ENCODE measurements around the gene MAPK6. TPM values are rescaled to one million over a fixed set of nuclear protein-coding genes. Genes with fewer than 3 reads are reported as not detected.
A peak's percentile ranks its signal among the peaks of the same experiment; 100 is the strongest.
"Not testable (repeated sequence)": the region's sequence is repeated elsewhere in the genome, so short reads cannot be mapped to it uniquely, and the experiment has no call there.

The MAPK6 gene
- total RNA-seq, result 14.3 TPM

- peak; percentile 95 to 98 (median 95) for DNase-seq (ENCODE audit: low read depth in 2 of 3, low spot score in 2 of 3)
Observed at GRCh38 chr15:52018693-52019393, at the start of gene MAPK6. TSS of gene MAPK6 (plus strand) at chr15:52019219. CDS start at chr15:52046461, 27,242 bp downstream.

DNA sequence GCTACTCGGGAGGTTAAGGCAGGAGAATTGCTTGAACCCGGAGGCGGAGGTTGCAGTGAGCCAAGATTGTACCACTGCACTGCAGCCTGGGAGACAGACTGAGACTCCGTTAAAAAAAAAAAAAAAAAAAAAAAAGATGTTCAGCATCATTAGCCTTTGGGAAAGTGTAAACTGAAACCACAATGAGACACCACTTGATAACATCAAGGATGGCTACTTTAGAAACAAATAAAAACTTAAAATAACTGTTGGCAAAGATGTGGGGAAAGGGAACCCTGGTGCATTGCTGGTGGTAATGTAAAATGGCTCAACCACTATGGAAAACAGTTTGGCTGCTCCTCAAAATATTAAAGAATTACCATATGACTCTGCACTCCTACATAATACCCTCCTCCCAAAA, 49.3 kb upstream of the MAPK6 start:
- no peak for DNase-seq (ENCODE audit: low read depth in 2 of 3, low spot score in 2 of 3)

- DNase-seq (ENCODE audit: low read depth in 2 of 3, low spot score in 2 of 3), result no peak
Observed at GRCh38 chr15:51970132-51970817, 48.7 kb upstream of the MAPK6 start.

- DNase-seq (ENCODE audit: low read depth in 2 of 3, low spot score in 2 of 3), result no peak
Observed at GRCh38 chr15:51971032-51971374, 48.0 kb upstream of the MAPK6 start.

DNA sequence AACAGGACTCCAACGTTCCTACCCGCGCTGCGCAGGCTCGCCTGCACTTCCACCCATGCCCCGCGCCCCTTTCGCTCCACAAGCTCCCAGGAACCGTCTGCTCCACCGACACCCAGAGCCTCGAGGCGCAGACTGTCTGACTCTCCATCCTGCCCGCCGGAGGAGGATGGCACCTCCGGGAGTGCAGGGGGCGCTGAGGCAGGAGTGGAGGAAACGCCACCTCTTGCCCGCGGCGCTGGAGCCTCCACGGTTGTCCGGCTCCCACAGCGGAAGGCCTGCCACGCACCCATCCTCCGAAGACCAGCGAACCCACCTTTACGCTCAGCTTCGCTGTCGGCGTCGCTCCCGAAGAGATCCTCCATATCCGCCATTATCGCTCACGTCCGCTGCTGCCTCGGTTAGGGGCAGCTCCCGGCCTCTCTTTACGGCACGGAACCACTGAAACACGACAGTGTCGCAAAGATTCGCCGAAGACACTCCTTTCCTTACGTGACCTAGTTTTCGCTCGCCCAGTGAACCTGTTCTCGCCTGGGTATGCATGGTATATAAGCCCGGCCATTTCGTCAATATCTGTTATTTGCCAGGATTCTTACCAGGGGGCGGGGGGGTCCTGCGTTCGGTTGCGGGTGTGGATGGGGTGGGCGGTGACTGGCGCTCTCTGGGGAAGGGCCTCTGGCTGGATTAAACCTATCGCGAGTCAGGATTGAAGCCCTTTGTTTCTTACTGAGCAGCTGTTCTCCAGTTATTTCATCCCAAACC, 47.5 kb upstream of the MAPK6 start, which contains the start of gene LEO1:
Gene LEO1, minus strand, starts transcription at position 404 of the 759 bp plus-strand sequence. Its CDS starts 33 bp downstream, at position 371.
- peak; percentile 84 to 98 (median 98) for DNase-seq (ENCODE audit: low read depth in 2 of 3, low spot score in 2 of 3)

DNA sequence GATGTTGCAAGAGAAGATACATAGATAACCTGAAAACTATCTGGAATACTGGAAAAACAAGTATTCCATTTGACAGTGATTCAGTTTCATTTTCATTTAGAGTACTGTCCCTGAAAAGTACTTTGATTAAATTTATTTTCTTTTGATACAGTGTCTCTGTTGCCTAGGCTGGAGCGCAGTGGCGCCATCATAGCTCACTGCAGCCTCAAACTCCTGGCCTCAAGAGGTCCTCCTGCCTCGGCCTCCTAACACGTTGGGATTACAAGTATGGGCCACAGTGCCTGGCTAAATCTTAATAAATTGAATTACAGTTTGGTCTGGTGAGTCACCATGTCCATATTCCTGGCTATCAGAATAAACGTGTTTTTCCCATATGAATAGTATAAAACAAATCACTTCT, 45.8 kb upstream of the MAPK6 start:
- no peak for DNase-seq (ENCODE audit: low read depth in 2 of 3, low spot score in 2 of 3)

DNA sequence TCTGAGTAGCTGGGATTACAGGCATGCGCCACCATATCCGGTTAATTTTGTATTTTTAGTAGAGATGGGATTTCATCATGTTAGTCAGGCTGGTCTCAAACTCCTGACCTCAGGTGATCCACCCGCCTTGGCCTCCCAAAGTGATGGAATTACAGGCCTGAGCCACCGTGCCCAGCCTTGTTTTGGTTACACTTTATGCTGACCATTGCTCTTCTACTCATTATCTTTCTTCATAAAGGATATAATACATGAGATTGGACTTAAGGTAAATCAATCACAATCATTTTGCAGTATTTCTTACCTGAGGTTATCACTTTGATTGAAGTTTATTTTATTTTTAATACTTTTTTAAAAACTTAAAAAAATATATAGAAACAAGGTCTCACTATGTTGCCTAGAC, 45.2 kb upstream of the MAPK6 start:
- no peak for DNase-seq (ENCODE audit: low read depth in 2 of 3, low spot score in 2 of 3)

- DNase-seq (ENCODE audit: low read depth in 2 of 3, low spot score in 2 of 3), result peak; percentile 34 to 91 (median 85)
Observed at GRCh38 chr15:51982013-51982769, 36.8 kb upstream of the MAPK6 start.

GRCh38 chr15:51982770-51983103, 36.3 kb upstream of the MAPK6 start:
- DNase-seq (ENCODE audit: low read depth in 2 of 3, low spot score in 2 of 3), result no peak

- DNase-seq (ENCODE audit: low read depth in 2 of 3, low spot score in 2 of 3), result no peak
Observed at GRCh38 chr15:51991141-51991540, 27.9 kb upstream of the MAPK6 start.

DNA sequence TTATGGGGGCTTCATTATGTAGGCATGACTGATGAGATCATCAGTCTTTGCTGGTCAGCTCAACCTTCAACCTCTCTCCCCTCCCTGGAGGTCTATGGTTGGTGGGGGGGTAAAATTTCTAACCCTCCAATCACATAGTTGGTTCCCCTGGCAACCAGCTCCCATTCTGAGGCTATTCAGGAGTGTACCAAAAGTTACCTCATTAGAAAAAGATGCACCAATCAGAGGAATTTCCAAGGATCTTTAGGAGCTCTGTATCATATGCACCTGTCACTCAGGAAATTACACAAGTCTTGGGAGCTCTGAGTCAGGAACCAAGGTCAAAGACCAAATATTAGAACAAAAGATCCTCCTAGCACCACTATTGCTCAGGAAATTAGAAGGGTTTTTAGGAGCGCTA, 26.1 kb upstream of the MAPK6 start:
- no peak for DNase-seq (ENCODE audit: low read depth in 2 of 3, low spot score in 2 of 3)

DNA sequence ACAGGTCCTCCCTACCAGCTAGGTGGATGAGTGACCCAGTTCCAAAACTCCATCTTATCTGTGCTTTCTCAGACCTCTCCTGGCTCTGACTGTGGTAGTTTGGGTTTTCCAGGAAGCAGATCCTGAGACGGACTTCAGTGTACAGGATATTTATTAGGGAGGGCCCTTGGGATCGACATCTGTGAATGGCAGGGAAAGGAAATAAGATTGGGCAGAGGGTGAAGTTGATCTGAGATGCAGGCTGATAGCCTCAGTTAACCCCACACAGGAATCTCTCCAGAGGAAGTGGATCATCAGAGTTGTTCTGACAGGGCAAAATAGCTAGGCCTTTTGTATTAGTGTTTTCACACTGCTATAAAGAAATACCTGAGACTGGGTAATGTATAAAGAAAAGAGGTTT, 16.7 kb upstream of the MAPK6 start:
- DNase-seq (ENCODE audit: low read depth in 2 of 3, low spot score in 2 of 3), result no peak

GRCh38 chr15:52003089-52003488, 15.9 kb upstream of the MAPK6 start:
- DNase-seq (ENCODE audit: low read depth in 2 of 3, low spot score in 2 of 3), result not testable (repeated sequence)

GRCh38 chr15:52003710-52004109, 15.3 kb upstream of the MAPK6 start:
- no peak for DNase-seq (ENCODE audit: low read depth in 2 of 3, low spot score in 2 of 3)

DNA sequence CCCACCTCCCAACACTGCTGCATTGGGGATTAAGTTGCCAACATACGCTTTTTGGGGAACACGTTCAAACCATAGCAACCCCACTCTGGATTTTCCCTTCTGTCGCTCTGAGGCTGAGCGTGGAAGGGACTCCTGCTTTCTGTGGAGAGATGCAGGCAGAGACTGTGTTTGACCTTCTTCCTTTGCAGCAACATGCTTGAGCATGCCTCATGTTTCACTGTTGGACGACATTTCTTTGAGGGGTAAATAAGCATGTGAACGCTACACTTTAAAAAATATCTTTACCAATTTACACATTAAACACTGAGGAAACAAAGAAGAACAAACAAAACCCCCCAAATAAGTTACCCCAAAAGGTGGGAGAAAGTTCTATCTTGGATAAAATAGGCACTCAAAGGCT, 14.2 kb upstream of the MAPK6 start:
- no peak for DNase-seq (ENCODE audit: low read depth in 2 of 3, low spot score in 2 of 3)

DNA sequence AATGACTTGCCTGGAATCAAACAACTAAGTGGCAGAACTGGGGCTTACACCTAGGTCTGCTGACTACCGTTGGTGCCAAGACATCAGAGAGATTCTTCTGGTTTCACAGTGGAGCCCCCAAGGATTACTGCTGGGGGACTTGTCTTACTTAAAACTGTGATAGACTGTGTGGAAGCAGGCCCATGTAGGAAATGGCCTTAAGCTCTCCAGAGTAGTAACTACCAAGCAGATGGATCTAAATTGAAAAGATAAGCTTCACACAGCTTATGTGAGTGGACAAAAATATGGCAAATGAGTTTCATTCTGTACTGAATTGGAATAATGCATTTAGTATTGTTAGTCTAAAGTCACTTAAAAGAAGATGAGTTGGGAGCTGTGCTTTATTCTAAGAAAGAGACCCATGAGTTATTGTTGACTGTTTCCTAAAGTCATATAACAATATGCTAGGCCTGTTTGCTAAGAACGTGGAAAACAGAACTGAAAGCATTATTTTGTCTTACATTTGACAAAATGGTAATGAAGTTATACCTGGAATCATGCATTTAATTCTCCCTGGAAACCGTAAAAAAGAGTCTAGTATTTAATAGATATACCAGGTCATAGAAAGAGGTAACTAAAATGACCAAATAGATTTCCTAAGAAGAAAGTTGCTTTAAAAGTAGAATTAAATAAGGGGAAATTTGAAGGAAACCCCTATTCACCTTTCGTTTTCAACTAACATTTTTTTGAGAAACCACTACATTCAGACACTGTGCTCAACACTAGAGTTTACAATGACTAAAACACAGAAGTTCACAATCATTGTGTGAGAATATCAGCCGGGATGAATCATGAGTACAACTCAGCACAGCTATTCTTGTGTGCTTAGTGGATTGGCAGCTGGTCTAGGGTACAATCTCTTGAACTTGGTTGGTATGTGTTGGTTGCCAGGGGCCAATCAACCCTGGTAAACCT, 13.0 kb upstream of the MAPK6 start:
- no peak for DNase-seq (ENCODE audit: low read depth in 2 of 3, low spot score in 2 of 3)

GRCh38 chr15:52006702-52007340, 12.2 kb upstream of the MAPK6 start:
- DNase-seq (ENCODE audit: low read depth in 2 of 3, low spot score in 2 of 3), result no peak

DNA sequence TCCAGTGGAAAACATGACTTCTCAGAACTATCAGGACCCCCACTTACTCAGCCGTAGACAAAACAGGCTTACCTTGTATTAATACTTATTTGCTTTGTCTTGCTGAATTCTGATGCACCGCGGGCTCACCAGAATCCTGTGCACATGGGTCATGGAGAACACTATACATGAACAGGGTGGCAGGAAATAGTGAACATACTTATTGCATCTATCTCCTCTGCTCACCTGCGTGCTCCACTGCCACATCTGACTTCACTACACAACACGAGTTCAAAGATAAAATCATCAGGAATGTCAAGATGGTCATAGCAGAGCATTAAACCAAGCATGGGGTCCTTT, 10.7 kb upstream of the MAPK6 start:
- no peak for DNase-seq (ENCODE audit: low read depth in 2 of 3, low spot score in 2 of 3)

DNA sequence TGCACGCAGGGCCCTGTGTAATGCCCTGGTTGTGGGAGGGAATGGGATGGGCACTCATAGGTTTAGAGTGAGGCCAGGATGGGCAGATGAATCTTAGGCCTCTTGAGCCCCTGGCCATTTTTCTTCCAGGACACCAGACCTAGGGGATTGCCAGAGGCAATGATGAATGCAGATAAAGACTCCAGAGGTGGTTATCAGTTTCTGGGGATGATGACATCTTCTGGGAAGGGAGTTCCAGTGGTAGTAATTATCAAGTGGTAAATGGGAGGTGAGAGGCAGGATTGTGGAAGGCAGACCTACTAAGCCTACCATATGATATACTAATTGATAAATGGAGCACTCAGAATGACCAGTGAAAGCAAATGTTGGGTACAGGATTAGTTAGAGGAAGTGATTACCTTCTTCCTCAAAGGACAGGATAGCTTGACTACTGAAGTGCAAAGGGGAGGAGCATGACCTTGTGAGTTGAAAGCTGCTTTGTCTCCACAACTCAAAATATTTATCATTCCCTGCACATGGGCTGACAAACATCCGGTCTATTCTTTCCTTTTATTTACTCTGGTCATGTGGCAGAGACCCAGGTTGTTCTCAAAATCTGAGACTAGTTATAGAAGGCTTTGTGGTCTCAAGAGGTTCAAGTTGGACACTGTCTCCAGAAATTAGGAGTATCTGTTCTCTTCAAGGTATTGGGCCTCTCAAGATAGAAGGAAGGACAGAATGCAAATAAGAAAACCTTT, 10.2 kb upstream of the MAPK6 start:
- no peak for DNase-seq (ENCODE audit: low read depth in 2 of 3, low spot score in 2 of 3)

Measured in hematopoietic multipotent progenitor cell (in vitro differentiated cells).